Thyroid gland (tissue), 4 donors: ENCODE data around the gene AK2. TPM values are rescaled to one million over a fixed set of nuclear protein-coding genes. Genes with fewer than 3 reads are reported as not detected.
"Not testable (repeated sequence)": the region's sequence is repeated elsewhere in the genome, so short reads cannot be mapped to it uniquely, and the experiment has no call there.

Source experiments
- DNase-seq, 2 donors: peaks; one replicate each; pipeline ENCODE4 v3.0.0-alpha.2; 2019
- H3K27ac ChIP-seq, 3 donors: fragments of 200-600 bp; sonication (generic); 1 replicate in 2 of 3; 2 replicates in 1 of 3; pipeline ENCODE4 v1.5.1; 2016 to 2019; ENCODE audit warnings: mild to moderate bottlenecking in 1 of 3, moderate library complexity in 1 of 3
- H3K27me3 ChIP-seq: fragments of 200-600 bp; sonication (generic); one replicate; pipeline ENCODE4 v1.5.1; 2019
- H3K36me3 ChIP-seq, 2 donors: fragments of 200-600 bp; sonication (generic); one replicate each; pipeline ENCODE4 v1.5.1; 2016 to 2019
- H3K4me1 ChIP-seq, 2 donors: fragments of 200-600 bp; sonication (generic); one replicate each; pipeline ENCODE4 v1.5.1; 2017 to 2019
- H3K4me3 ChIP-seq, 3 donors: fragments of 200-600 bp; sonication (generic); replicated peaks in 1 of 3; 1 replicate in 2 of 3; 2 replicates in 1 of 3; pipeline ENCODE4 v1.5.1; 2016; ENCODE audit warnings: mild to moderate bottlenecking in 1 of 3
- H3K9me3 ChIP-seq: fragments of 200-600 bp; sonication (generic); one replicate; pipeline ENCODE4 v1.5.1; 2017
- CTCF ChIP-seq, 6 experiments: fragments of 200-600 bp in 3 of 6; fragments of 450-650 bp in 3 of 6; sonication (generic) in 3 of 6; IDR thresholded peaks; one replicate each; pipeline ENCODE4 v1.5.1; 2016 to 2019; ENCODE audit warnings: antibody characterized with exemption in 6 of 6, mild to moderate bottlenecking in 2 of 6, inconsistent platforms in 1 of 6, moderate library complexity in 1 of 6
- POLR2A ChIP-seq, 2 donors: fragments of 450-650 bp; IDR thresholded peaks; one replicate each; pipeline ENCODE4 v1.6.1; 2017; ENCODE audit warnings: antibody characterized with exemption in 2 of 2, mild to moderate bottlenecking in 2 of 2, moderate library complexity in 1 of 2
- whole genome bisulfite sequencing, 2 donors: methylation state at CpG; one replicate each; pipeline ENCODE4 v1.1.5; 2017; 5-methylcytosine and 5-hydroxymethylcytosine counted together
- intact Hi-C: fragments of 100-400 bp; cut with DNase I; formaldehyde crosslinking; loops from one replicate; pipeline ENCODE4 v1.15.1; 2023
- total RNA-seq, 4 donors: library from RNA; depleted of rRNA; stranded (reverse); fragments of >200 nt; gene quantifications; one replicate each; pipeline ENCODE4 v1.2.3, GENCODE V29; 2016

The AK2 gene
- total RNA-seq, 4 donors from 2014 or later, result 214 to 308 (median 256) TPM

DNA sequence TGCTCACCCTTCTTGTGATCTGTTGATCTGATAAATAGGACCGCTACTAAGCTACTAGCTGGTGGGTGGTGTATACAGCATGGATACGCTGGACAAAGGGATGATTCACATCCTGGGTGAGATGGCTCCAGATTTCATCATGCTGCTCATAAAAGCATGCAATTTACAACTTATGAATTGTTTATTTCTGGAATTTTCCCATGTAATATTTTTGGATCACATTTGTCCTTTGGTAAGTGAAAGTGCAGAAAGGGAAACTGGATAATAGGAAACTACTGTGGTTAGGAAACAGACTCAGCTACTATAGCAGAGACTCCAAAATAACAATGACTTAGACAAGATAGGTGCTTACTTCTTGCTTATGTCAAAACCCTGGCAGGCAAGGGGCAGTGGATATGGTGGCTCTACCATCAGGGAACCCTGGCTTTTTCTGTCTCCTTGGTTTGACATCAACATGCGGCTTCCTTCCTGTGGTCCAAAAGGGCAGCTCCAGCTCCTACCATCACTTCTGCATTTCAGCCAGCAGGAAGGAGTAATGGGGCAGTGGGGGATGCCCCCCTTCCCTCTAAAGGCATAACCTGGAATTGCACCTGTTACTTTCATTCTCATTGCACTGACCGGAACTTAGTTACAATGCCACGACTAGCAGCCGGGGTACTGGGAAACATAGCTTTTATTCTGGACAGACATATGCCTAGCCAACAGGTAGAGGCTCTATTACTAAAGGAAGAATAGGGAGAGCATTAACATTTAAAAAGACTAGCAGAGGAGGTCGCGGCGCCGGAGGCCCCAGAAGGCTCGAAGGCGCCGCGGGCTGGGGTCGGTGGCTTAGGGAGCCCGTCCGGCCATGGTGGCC, 13.8 kb upstream of the AK2 start:
- no peak for TF ChIP-seq POLR2A (IDR thresholded peaks at IDR 0.05)
- TF ChIP-seq CTCF (IDR thresholded peaks at IDR 0.05), result no peak
- WGBS, 2 donors, result 80% methylated on average over 17 of the region's 17 CpGs
- no peaks in the 10 kb centered on the region for H3K9me3 ChIP-seq
- DNase-seq, result no peak
- no peak overlapping the region for H3K4me3 ChIP-seq
- no peaks in the 10 kb centered on the region for H3K36me3 ChIP-seq
- intact Hi-C loops, result no loop called here
- no peaks in the 10 kb centered on the region for H3K27me3 ChIP-seq
- peaks cover 3 to 8% of the 10 kb centered on the region in 2 donors for H3K4me1 ChIP-seq
- H3K27ac ChIP-seq, result no peak overlapping the region

DNA sequence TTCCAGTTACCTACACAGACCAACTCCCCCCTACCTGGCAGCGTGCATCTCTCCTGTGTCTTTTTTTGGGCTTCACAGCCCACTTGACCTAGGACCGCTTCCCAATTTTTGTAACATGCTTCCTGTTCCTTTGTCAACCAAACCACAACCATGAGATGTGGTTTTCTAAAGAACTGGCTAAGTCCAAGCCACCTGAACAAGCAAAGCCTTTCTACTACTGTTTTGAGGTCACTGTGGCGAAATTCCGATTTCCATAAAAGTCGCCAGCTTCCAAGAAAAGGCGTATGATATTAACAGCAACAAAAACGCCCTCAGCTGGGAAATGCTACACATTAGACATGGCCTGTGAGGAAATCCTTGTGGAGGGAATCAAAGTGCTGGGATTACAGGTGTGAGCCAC, 12.7 kb upstream of the AK2 start:
- TF ChIP-seq CTCF (IDR thresholded peaks at IDR 0.05), result no peak
- TF ChIP-seq POLR2A (IDR thresholded peaks at IDR 0.05), result no peak
- Histone ChIP-seq H3K9me3 (no peaks in the 10 kb centered on the region), H3K36me3 (no peaks in the 10 kb centered on the region), H3K27me3 (no peaks in the 10 kb centered on the region), H3K4me3 (no peak overlapping the region), H3K27ac (no peak overlapping the region), H3K4me1 (peaks cover 0 to 2% of the 10 kb centered on the region in 2 donors)
- 80 to 95% methylated on average over 7 of the region's 7 CpGs for WGBS, 2 donors
- no peak for DNase-seq
- intact Hi-C loops, result no loop called here

- no peaks in the 10 kb centered on the region for H3K9me3 ChIP-seq
- DNase-seq, result no peak
- no peaks in the 10 kb centered on the region for H3K36me3 ChIP-seq
- intact Hi-C loops, result no loop called here
- no peaks in the 10 kb centered on the region for H3K27me3 ChIP-seq
- H3K4me1 ChIP-seq, result peaks cover 0 to 2% of the 10 kb centered on the region in 2 donors
- no peak overlapping the region for H3K27ac ChIP-seq
- no peak overlapping the region for H3K4me3 ChIP-seq
- 85 to 88% methylated on average over 3 of the region's 3 CpGs for WGBS, 2 donors
- no peak for TF ChIP-seq POLR2A (IDR thresholded peaks at IDR 0.05)
- no peak for TF ChIP-seq CTCF (IDR thresholded peaks at IDR 0.05)
These were observed 11.7 kb upstream of the AK2 start for GRCh38 chr1:33048426-33048825.

GRCh38 chr1:33047839-33048305, 11.2 kb upstream of the AK2 start:
- Histone ChIP-seq H3K4me1 (peaks cover 0 to 2% of the 10 kb centered on the region in 2 donors), H3K27me3 (no peaks in the 10 kb centered on the region), H3K4me3 (no peak overlapping the region), H3K27ac (no peak overlapping the region), H3K9me3 (no peaks in the 10 kb centered on the region), H3K36me3 (no peaks in the 10 kb centered on the region)
- TF ChIP-seq CTCF (IDR thresholded peaks at IDR 0.05), result no peak
- TF ChIP-seq POLR2A (IDR thresholded peaks at IDR 0.05), result no peak
- no peak for DNase-seq
- intact Hi-C loops, result no loop called here
- WGBS, 2 donors, result 95 to 96% methylated on average over 2 of the region's 2 CpGs

GRCh38 chr1:33047290-33047689, 10.6 kb upstream of the AK2 start:
- 87 to 95% methylated on average over 2 of the region's 2 CpGs for WGBS, 2 donors
- no peak overlapping the region for H3K27ac ChIP-seq
- H3K9me3 ChIP-seq, result no peaks in the 10 kb centered on the region
- H3K27me3 ChIP-seq, result no peaks in the 10 kb centered on the region
- TF ChIP-seq CTCF (IDR thresholded peaks at IDR 0.05) (no peak), POLR2A (IDR thresholded peaks at IDR 0.05) (no peak)
- DNase-seq, result no peak
- H3K36me3 ChIP-seq, result no peaks in the 10 kb centered on the region
- intact Hi-C loops, result no loop called here
- no peak overlapping the region for H3K4me3 ChIP-seq
- H3K4me1 ChIP-seq, result peaks cover 0 to 2% of the 10 kb centered on the region in 2 donors

DNA sequence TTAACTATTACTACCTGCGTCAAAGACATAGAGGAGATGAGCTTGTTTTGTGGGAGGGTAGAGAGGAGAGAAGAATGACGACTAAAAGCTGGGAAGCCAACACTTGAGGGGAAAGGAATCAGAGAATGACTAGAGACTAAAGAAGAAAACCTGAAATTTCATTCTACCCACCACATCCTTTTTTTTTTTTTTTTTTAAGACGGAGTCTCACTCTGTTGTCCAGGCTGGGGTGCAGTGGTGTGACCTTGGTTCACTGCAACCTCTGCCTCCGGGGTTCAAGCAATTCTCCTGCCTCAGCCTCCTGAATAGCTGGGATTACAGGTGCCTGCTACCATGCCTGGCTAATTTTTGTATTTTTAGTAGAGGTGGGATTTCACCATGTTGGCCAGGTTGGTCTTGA, 9.6 kb upstream of the AK2 start:
- intact Hi-C loops, H3K4me3 ChIP-seq, H3K36me3 ChIP-seq, H3K4me1 ChIP-seq, H3K27ac ChIP-seq, H3K9me3 ChIP-seq, DNase-seq, H3K27me3 ChIP-seq: not testable (repeated sequence)
- 72 to 87% methylated on average over 4 of the region's 4 CpGs for WGBS, 2 donors
